ENCODE results near the gene BICRAL. TPM values are rescaled to one million over a fixed set of nuclear protein-coding genes. Genes with fewer than 3 reads are reported as not detected.

Gene BICRAL
- polyA plus RNA-seq, 3 donors from 2014 or later = 1.9 to 5.3 (median 2.4) TPM

DNA sequence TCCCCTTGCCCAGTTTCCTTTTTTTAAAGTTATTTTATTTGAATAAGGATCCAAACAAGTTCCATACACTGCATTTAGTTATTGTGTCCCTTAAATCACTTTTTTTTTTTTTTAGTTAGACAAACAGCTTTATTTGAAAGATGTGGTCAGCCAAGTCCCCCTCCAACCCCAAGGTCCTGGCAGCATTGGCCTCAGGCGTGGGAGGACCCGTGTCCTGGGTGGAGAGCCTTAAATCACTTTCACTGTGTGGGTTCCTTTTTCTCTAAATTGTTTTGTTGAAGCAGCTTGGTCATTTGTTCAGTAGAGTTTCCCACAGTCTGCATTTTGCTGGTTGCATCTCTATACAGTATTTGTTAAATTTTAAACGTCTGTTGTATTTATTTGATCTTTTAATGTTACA, 30.8 kb upstream of the BICRAL start:
- H3K4me1 Mint-ChIP-seq = peaks cover 20 to 21% of the 10 kb centered on the region in 2 donors
- peaks cover 7 to 19% (median 9%) of the 10 kb centered on the region in 3 donors for H3K36me3 Mint-ChIP-seq
- no peaks in the 10 kb centered on the region for H3K9me3 Mint-ChIP-seq
- H3K27me3 Mint-ChIP-seq (ENCODE audit: low read depth in 3 of 3) = peaks cover 4 to 9% (median 5%) of the 10 kb centered on the region in 3 donors
- DNase-seq = no peak
- no peak overlapping the region for H3K27ac Mint-ChIP-seq
- H3K4me3 Mint-ChIP-seq = no peak overlapping the region

DNA sequence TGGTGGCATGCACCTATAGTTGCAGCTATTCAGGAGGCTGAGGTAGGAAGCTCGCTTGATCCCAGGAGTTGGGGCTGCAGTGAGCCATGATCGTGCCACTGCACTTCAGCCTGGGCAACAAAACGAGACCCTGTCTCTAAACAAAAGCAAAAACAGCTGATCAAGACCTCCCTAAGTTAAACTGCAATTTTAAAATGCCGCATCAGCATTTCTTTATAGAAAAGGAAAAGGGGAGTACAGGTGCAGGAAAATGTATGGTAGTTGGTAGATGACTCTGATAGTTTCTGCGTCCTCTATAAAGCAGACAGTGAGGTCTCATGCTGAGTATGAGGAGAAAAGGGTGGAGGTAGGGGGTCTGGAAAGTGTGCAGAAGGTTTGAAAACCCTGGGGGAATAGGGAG, 27.1 kb upstream of the BICRAL start:
- Mint-ChIP-seq H3K27me3 (ENCODE audit: low read depth in 3 of 3) (peaks cover 0 to 2% (median 0%) of the 10 kb centered on the region in 3 donors), H3K9me3 (no peaks in the 10 kb centered on the region), H3K4me1 (peaks cover 2 to 9% of the 10 kb centered on the region in 2 donors), H3K4me3 (no peak overlapping the region), H3K27ac (peak overlapping the region in 2 of 6 donors; percentile 1 to 42), H3K36me3 (peaks cover 17 to 40% (median 31%) of the 10 kb centered on the region in 3 donors)
- DNase-seq = no peak

DNA sequence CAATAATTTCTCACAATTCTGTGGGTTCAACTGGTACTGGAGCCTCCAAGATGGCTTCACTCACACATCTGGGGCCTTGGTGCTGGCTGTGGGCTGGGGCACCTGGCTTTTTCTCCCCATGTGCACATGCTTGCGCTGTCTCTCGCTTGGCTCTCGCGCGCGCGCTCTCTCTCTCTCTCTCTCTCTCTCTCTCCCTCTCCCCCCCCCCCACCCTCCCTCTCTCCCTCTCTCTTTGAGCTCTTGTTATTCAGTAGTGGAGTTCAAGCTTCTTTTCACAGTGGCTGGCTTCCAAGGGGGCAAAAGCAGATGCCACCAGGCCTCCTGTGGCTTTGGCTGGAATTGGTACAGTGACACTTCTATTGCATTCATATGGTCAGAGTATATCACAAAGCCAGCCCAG, 25.1 kb upstream of the BICRAL start:
- peaks cover 2 to 9% of the 10 kb centered on the region in 2 donors for H3K4me1 Mint-ChIP-seq
- no peak overlapping the region for H3K27ac Mint-ChIP-seq
- DNase-seq = no peak
- no peaks in the 10 kb centered on the region for H3K9me3 Mint-ChIP-seq
- peaks cover 17 to 39% (median 31%) of the 10 kb centered on the region in 3 donors for H3K36me3 Mint-ChIP-seq
- H3K4me3 Mint-ChIP-seq = no peak overlapping the region
- peaks cover 0 to 2% (median 0%) of the 10 kb centered on the region in 3 donors for H3K27me3 Mint-ChIP-seq (ENCODE audit: low read depth in 3 of 3)

DNA sequence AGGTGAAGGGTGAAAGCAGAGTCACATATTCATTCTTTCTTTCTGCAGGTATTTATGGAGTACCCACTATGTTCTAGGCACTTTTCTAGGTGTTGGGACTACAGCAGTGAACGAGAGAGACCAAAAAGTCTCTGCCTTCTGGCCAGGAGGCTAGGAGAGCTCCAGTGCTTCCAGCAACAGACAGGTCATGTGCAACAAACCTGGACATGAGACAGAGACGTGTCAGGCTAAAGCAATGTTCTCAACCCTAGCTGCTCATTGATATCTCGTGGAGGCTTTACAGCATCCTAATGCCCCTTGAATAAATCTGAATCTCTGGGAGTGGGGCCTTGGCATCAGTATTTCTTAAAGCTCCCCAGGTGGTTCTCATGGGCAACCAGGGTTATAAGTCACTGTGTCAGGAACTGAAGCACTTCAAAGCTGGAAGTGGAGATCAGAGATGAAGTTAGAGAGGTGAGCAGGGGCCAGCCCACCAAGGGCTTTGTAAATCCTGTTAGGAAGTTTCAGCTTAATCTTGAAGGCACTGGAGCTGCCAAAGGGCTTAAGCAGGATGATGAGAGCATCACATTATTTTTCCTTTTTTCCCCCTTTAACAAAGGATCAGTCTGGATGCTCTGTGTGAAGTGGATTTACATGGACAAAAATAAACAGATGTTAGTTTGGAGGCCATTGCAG, 23.0 kb upstream of the BICRAL start:
- Mint-ChIP-seq H3K4me3 (no peak overlapping the region), H3K4me1 (peaks cover 2 to 9% of the 10 kb centered on the region in 2 donors), H3K36me3 (peaks cover 13 to 34% (median 26%) of the 10 kb centered on the region in 3 donors), H3K27me3 (ENCODE audit: low read depth in 3 of 3) (no peaks in the 10 kb centered on the region), H3K9me3 (no peaks in the 10 kb centered on the region), H3K27ac (peak overlapping the region in 2 of 6 donors; percentile 37 to 69)
- no peak for DNase-seq

DNA sequence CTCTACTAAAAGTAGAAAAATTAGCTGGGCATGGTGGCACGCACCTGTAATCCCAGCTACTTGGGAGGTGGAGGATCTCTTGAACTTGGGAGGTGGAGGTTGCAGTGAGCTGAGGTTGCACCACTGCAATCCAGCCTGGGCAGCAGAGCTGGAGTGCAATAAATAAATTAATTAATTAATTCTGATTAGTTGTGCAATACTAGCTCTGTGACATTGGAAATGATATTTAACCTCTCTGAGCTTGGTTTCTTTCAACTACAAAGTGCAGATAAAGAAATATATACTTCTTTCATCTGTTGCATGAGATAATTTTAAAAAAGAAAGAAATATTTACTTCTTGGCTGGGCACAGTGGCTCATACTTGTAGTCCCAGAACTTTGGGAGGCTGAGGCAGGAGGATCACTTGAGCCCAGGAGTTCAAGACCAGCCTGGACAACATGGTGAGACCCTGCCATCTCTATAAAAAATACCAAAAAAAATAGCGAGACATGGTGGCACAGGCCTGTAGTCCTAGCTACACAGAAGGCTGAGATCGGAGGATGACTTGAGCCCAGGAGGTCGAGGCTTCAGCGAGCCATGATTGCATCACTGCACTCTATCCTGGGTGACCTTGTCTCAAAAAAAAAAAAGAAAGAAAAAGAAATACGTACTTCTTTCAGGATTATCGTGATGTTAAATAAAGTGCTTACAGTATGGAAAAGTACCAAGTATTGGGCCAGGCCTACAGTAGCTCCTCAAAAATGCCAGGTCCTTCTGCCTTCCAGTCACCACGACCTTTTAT, 20.4 kb upstream of the BICRAL start:
- no peak for DNase-seq

DNA sequence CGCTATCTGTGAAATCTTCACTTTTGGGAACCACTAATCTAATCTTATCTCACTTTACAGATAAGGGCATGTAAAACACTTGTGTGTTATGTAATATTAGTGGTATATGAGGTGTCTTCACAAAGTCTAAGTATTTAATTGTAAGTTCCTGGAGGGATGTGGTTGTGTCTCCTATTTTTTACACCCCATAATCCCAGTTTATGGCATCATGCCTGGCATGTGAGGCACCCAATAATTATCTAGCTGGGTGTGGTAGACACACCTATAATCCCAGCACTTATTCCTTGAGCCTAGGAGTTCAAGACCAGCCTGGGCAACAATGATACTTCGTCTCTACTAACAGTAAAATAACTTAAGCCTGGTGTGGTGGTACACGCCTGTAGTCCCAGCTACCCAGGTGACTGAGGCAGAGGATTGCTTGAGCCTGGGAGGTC, 19.4 kb upstream of the BICRAL start:
- Mint-ChIP-seq H3K4me1 (peaks cover 26 to 36% of the 10 kb centered on the region in 2 donors), H3K27me3 (ENCODE audit: low read depth in 3 of 3) (peaks cover 0 to 4% (median 0%) of the 10 kb centered on the region in 3 donors), H3K9me3 (no peaks in the 10 kb centered on the region), H3K36me3 (peaks cover 10 to 27% (median 18%) of the 10 kb centered on the region in 3 donors), H3K27ac (no peak overlapping the region), H3K4me3 (no peak overlapping the region)
- no peak for DNase-seq

More for the DNA sequence above, 20.4 kb upstream of the BICRAL start:
- H3K27ac Mint-ChIP-seq = peak overlapping the region in 1 of 6 donors; percentile 55
- no peaks in the 10 kb centered on the region for H3K9me3 Mint-ChIP-seq
- peaks cover 10 to 26% (median 18%) of the 10 kb centered on the region in 3 donors for H3K36me3 Mint-ChIP-seq
- peaks cover 0 to 1% (median 0%) of the 10 kb centered on the region in 3 donors for H3K27me3 Mint-ChIP-seq (ENCODE audit: low read depth in 3 of 3)
- H3K4me1 Mint-ChIP-seq = peaks cover 17 to 26% of the 10 kb centered on the region in 2 donors
- no peak overlapping the region for H3K4me3 Mint-ChIP-seq

DNA sequence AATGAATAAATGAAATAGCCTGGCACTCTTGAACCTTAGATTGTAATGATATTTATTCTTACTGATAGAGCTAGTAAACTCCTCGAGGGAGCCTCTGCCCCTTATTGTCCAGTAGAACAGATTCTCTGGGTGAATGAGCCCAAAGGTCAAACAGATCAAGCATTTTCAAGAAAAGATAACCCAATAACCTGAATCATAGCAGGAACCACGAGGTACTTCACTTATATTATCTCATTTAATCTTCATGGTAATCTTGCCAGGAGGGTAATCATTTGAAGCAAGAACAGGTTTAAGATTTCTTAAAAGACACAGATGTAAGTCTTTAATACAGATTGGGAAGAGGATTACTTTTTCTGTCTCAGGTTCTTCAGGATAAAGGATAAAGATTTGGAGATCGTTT, 18.9 kb upstream of the BICRAL start:
- no peaks in the 10 kb centered on the region for H3K9me3 Mint-ChIP-seq
- peaks cover 0 to 7% (median 0%) of the 10 kb centered on the region in 3 donors for H3K27me3 Mint-ChIP-seq (ENCODE audit: low read depth in 3 of 3)
- H3K27ac Mint-ChIP-seq = peak overlapping the region in 2 of 6 donors; percentile 4 to 43
- H3K36me3 Mint-ChIP-seq = peaks cover 9 to 27% (median 17%) of the 10 kb centered on the region in 3 donors
- DNase-seq = no peak
- no peak overlapping the region for H3K4me3 Mint-ChIP-seq
- peaks cover 30 to 36% of the 10 kb centered on the region in 2 donors for H3K4me1 Mint-ChIP-seq

DNA sequence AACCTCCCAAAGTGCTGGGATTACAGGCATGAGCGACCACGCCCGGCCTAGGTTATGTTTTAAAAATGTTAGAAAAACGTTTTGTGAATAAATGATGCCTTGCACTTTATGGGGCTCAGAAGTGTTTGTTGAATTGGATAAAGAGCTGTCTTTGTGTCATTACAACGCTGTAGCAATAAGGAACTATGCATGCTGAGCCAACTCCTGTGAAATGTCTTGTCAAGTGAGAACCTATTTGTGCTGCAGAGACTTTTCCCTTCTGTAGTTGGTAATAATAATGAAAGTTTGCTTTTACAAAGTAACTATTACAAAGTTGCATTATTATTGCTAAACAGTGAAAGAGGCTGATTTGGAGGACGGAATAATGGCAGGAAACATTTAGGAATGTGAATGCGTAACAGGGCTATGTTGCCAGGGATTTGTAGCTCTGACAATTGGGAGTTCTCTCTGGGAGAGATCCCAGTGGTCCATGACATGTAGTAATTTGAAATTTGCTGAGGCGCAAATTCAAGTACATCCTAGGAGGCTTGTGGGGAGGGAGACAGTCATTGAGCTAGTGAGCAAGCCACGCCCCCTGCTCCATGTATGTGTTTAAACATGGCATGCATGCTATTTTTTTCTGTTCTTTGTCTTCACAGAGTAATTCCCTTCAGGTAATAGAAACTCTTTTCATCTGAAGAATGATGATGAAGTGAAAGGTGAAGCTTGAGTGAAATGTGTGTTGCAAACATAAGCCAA, 16.8 kb upstream of the BICRAL start:
- Mint-ChIP-seq H3K9me3 (no peaks in the 10 kb centered on the region), H3K27me3 (ENCODE audit: low read depth in 3 of 3) (peaks cover 0 to 9% (median 6%) of the 10 kb centered on the region in 3 donors)

DNA sequence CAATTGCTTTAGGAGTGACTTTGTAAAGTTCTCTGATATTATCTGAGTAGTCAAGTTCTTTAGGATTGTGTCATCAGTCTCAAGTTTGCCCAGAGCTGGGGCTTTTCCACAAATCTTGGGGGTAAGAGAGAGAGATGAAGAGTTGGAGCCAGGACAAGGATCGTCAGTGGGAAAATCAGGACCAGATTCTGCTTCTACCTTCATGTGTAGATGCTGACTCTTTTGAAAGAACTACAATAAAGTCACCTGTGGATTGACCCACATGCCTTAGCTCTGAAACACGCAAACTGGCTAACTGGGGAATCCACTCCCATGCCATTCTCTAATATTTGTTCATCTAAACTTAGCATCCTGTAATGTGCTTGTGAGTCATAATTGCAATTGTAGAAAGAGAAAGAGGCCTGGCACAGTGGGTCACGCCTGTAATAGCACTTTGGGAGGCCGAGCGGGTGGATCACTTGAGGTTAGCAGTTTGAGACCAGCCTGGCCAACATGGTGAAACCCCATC, 15.6 kb upstream of the BICRAL start:
- peak overlapping the region; percentile 51 to 71 (median 64) for H3K4me3 Mint-ChIP-seq
- DNase-seq = peak; percentile 51 to 61 (median 56)
- H3K9me3 Mint-ChIP-seq = no peaks in the 10 kb centered on the region
- peaks cover 0 to 11% (median 3%) of the 10 kb centered on the region in 3 donors for H3K36me3 Mint-ChIP-seq
- peak overlapping the region; percentile 54 to 98 (median 86) for H3K27ac Mint-ChIP-seq
- peaks cover 54 to 64% of the 10 kb centered on the region in 2 donors for H3K4me1 Mint-ChIP-seq
- peaks cover 9 to 18% (median 14%) of the 10 kb centered on the region in 3 donors for H3K27me3 Mint-ChIP-seq (ENCODE audit: low read depth in 3 of 3)

More for the DNA sequence above, 16.8 kb upstream of the BICRAL start:
- peaks cover 45 to 54% of the 10 kb centered on the region in 2 donors for H3K4me1 Mint-ChIP-seq
- peak overlapping the region in 3 of 5 donors; percentile 25 to 27 (median 26) for H3K4me3 Mint-ChIP-seq
- DNase-seq = no peak
- peaks cover 0 to 11% (median 3%) of the 10 kb centered on the region in 3 donors for H3K36me3 Mint-ChIP-seq
- H3K27ac Mint-ChIP-seq = peak overlapping the region; percentile 54 to 98 (median 86)

DNA sequence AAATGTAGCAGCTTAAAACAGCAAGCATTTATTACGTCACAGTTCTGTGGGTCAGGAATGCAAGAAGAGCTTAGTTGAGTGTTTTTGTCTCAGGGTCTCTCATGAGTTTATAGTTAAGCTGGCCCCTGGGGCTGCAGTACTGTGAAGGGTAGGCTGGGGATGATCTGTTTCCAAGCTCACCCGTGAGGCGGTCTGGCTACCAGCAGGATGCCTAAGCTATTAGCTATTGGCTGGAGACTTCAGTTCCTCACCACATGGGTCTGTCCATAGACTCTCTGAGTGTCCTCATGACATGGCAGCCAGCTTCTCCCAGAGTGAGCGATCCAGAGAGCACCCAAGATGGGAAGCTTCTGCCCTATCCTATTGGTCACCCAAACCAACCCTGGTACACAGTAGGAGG, 12.8 kb upstream of the BICRAL start:
- Mint-ChIP-seq H3K27ac (peak overlapping the region in 5 of 6 donors; percentile 12 to 98 (median 94)), H3K27me3 (ENCODE audit: low read depth in 3 of 3) (peaks cover 18 to 25% (median 19%) of the 10 kb centered on the region in 3 donors), H3K36me3 (peaks cover 0 to 11% (median 3%) of the 10 kb centered on the region in 3 donors), H3K4me3 (no peak overlapping the region), H3K9me3 (no peaks in the 10 kb centered on the region), H3K4me1 (peaks cover 75 to 86% of the 10 kb centered on the region in 2 donors)
- DNase-seq = no peak

DNA sequence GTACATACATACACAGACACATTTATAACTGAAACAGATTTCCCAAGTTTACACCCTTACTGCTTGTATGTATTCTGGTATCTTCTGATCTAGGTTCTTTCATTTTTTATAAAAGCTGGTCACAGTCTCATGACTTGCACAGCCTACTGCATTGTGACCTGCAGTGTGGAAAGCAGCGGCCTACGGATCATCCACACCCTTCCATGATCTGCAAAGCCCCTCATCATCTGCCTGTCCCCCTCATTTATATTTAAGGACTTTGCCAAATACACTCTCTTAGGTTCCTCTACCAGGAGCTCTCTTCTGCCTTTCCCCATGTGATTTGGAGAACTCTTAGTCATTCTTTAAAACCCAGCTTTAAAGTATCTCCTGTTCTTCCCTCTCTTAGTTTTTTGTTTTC, 12.0 kb upstream of the BICRAL start:
- peaks cover 22 to 28% (median 23%) of the 10 kb centered on the region in 3 donors for H3K27me3 Mint-ChIP-seq (ENCODE audit: low read depth in 3 of 3)
- H3K4me3 Mint-ChIP-seq = peak overlapping the region in 4 of 5 donors; percentile 32 to 51 (median 46)
- H3K9me3 Mint-ChIP-seq = no peaks in the 10 kb centered on the region
- peaks cover 0 to 15% (median 3%) of the 10 kb centered on the region in 3 donors for H3K36me3 Mint-ChIP-seq
- H3K27ac Mint-ChIP-seq = peak overlapping the region; percentile 60 to 100 (median 94)
- H3K4me1 Mint-ChIP-seq = peaks cover 82 to 92% of the 10 kb centered on the region in 2 donors
- DNase-seq = no peak

DNA sequence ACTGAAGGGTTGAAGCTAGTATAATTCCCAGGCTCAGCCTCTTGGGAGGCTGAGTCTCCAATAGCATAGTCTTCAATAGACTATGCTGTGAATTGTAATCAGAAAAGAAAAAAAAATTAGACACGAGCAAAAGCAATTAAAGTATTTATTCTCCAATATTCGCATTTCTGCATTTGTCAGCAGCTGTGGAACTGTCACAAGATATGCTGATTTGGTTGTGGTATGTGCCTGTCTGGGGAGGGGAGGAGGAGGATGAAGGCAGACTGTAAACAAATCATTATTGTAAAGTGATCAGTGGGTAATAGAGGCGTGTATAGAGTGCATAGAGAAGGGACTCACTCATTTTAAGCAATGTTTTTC, 10.1 kb upstream of the BICRAL start:
- Mint-ChIP-seq H3K27ac (peak overlapping the region; percentile 98 to 100 (median 100)), H3K9me3 (no peaks in the 10 kb centered on the region), H3K36me3 (peaks cover 0 to 11% (median 3%) of the 10 kb centered on the region in 3 donors), H3K27me3 (ENCODE audit: low read depth in 3 of 3) (peaks cover 22 to 30% (median 23%) of the 10 kb centered on the region in 3 donors), H3K4me1 (peaks cover 76 to 86% of the 10 kb centered on the region in 2 donors), H3K4me3 (peak overlapping the region; percentile 70 to 89 (median 82))
- DNase-seq = no peak

DNA sequence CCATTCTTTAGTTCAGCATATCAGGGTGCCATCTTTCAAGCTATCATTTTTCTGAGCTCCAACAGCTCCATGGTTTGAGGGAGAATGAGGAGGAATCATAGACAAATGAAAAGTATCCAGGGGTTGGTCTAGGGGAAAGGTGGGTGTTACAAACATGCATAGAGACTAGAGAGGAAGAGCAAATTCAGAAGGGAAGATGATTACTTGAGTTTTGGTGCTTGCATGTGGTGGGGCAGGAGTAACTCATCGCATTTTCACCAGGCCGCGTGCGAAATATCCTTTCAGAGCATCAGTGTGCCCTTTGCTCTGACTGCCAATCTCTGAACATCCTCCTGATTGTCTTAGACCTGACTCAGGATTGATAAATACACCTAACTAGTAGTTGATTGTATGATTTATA, 7.7 kb upstream of the BICRAL start:
- H3K4me1 Mint-ChIP-seq = peaks cover 64 to 72% of the 10 kb centered on the region in 2 donors
- peak overlapping the region; percentile 87 to 96 (median 94) for H3K27ac Mint-ChIP-seq
- peaks cover 22 to 26% (median 23%) of the 10 kb centered on the region in 3 donors for H3K27me3 Mint-ChIP-seq (ENCODE audit: low read depth in 3 of 3)
- H3K36me3 Mint-ChIP-seq = peaks cover 0 to 6% (median 0%) of the 10 kb centered on the region in 3 donors
- peak overlapping the region; percentile 79 to 88 (median 84) for H3K4me3 Mint-ChIP-seq
- no peaks in the 10 kb centered on the region for H3K9me3 Mint-ChIP-seq
- no peak for DNase-seq

All from immature natural killer cell (primary cell).